Cardiac septum (tissue), 1 donor: Measurements from ENCODE around the gene HEATR3. TPM values are rescaled to one million over a fixed set of nuclear protein-coding genes. Genes with fewer than 3 reads are reported as not detected.

ENCODE experiments used
- DNase-seq: peaks from one replicate; pipeline ENCODE4 v3.0.0-alpha.2; 2020; ENCODE audit warnings: low spot score
- intact Hi-C: fragments of 100-400 bp; cut with DNase I; formaldehyde crosslinking; loops from one replicate; pipeline ENCODE4 v1.14.0; 2022
- total RNA-seq: library from RNA; stranded (reverse); fragmentation: NEBNext Ultra II Directional; extraction: Animal tissue kit (Norgen Biotek cat#: 25700); gene quantifications from one replicate; pipeline ENCODE4 v1.2.1, GENCODE V29; 2021
- donor health status: DM: no; HTN: no; CAD: no.

Gene HEATR3
- total RNA-seq, 1 donor from 2014 or later, result 10.3 TPM

DNA sequence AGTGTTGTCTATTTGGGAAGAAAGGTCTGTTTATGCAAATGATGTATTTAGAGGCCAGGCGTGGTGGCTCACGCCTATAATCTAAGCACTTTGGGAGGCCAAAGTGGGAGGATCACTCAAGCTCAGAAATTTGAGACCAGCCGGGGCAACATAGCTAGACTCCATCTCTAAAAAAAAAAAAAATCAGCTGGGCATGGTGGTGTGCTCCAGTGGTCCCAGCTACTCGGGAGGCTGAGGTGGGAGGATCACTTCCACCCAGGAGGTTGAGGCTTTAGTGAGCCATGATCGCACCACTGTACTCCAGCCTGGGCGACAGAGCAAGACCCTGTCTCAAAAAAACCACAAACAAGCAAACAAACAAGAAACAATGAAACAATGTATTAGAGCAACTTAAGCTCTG is 18.9 kb upstream of the HEATR3 start:
- no peak for DNase-seq
- intact Hi-C loops, result no loop called here

DNA sequence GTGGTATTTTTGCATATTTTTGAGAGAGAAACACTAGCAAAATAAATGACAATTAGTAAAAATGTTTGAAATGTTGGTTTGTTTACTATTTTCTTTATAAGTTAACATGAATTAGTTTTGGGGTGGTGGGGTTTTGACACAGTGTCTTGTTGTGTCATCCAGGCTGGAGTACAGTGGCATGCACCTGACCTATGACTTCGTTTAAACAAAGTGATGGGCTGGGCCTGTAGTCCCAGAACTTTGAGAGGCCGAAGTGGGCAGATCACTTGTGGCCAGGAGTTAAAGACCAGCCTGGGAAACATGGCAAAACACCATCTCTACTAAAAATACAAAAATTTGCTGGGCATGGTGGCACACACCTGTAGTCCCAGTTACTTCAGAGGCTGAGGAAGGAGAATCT is 17.9 kb upstream of the HEATR3 start:
- intact Hi-C loops, result no loop called here
- DNase-seq, result no peak

DNA sequence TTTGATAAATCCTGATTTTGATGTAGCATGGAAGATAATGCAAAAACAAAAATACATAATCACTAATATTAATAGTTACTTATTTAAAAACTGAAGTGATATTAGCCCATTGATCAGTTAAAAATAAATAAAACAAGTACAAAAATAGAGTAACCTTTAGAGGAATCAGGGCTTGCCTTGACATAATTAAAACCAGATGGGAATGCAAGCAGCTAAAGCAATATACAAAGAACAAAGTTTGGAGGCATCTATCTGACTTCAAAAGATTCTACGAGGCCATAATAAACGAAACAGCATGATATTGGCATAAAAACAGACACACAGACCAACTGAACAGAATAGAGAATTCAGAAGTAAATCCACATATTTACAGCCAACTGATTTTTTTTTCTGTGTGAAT is 15.0 kb upstream of the HEATR3 start:
- intact Hi-C loops, result no loop called here
- DNase-seq, result no peak

DNA sequence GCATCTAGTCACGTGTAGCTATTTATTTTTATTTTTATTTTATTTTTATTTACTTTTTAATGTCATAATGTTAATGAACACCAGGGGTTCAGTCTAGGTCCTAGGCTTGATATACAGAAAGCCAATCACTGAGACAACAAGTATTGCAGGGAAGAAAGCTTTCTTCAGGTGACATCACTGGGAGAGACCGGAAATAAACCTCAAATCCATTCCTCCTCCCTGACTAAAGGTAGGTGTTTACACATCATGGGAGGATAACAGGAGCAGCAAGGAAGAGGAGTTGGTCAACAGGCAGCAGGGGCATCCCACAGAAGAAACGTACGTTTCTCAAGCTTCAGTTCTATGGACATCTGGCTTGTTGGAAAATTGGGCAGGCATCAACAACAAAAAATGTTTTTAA is 9.5 kb upstream of the HEATR3 start:
- DNase-seq, result no peak
- intact Hi-C loops, result no loop called here

DNA sequence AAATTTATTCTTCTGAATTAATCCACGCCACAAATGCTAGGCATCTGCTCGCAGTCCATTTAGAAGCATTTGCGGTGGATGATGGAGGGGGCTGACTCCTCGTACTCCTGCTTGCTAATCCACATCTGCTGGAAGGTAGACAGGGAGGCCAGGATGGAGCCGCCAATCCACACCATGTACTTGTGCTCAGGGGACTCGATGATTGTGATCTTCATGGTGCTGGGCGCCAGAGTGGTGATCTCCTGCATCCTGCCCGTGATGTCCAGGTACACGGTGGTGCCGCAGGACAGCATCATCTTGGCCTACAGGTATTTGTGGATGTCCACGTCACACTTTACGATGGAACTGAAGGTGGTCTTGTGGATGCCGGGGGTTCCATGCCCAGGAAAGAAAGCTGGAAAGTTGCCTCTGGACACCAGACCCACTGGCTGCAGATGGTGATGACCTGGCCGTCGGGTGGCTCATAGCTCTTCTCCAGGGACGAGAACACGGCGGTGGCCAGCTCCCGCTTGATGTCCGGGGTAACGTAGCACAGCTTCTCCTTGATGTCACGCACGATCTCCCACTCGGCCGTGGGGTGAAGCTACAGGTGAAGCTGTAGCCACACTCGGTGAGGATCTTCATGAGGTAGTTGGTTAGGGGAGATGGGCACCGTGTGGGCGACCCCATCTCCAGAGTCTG is 7.5 kb upstream of the HEATR3 start:
- DNase-seq, result no peak
- intact Hi-C loops, result no loop called here

DNA sequence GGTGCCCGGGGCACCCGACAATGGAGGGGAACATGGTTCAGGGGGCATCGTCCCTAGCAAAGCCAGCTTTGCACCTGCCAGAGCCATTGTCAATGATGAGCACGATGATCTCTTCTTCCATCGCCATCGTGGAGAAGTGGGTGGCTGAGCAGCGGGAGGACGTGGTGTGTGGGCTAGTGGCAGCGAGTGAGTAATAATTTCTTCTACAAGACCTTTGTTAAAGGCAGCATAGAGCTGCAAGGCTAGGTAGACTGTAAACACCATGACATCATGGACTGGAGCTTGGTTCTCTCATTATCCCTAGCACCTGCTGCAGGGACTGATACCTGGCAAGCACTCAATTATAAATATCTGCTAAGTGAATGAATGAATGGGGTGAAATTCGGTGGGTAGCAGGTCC is 6.7 kb upstream of the HEATR3 start:
- intact Hi-C loops, result no loop called here
- DNase-seq, result no peak

DNA sequence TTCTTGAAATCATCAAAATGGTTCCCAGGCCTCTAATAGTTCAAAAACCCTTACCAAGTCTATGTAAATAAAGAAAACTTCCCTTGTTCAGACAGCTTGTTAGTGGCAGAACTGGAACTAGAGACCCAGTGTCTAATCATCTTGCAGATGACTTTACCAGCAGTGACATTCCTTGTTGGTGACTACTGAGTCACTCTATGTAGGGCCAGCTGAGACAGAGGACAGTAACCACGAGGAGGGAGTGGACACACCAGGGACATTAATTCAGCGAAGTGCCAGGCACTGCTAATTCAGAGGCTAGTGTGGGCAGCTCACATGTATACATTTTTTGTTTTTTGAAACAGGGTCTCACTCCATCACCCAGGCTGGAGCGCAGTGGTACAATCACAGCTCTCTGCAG is 6.1 kb upstream of the HEATR3 start:
- intact Hi-C loops, result no loop called here
- no peak for DNase-seq

DNA sequence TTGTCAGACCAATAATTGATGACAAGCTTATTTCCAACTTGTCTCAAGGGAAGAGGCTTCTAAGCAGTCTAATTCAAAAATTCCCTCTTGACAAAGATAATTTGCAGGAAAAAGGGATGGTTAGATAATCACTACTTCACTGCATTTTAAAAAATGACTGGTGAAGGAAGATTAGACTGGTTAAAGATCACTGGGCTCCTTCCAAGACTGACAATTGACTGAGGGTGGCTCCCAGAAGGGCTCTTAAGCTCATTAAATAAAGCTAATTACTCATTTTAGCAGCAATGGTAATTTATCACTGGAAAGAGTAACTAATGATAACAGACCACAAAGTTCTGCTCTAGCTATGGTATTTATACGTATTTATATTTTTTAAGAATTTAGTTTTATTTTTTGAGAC is 4.4 kb upstream of the HEATR3 start:
- no peak for DNase-seq
- intact Hi-C loops, result no loop called here

DNA sequence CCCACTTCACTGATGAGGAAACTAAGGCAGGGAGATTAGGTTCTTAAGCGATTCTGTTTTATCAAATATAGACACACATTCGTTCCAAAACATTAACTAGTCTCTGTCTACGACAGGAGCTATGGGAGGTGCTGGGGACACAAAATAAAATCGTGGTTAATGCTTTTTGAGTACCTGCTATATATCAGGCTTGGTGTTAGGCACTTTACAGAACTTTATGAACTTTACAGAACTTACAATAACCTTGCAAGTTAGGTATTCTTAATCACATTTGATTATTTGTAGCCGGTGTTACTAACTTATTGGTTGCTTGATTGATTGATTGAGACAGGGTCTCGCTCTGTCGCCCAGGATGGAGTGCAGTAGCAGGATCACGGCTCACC is 538 bp upstream of the HEATR3 start:
- intact Hi-C loops, result no loop called here
- DNase-seq, result no peak

DNA sequence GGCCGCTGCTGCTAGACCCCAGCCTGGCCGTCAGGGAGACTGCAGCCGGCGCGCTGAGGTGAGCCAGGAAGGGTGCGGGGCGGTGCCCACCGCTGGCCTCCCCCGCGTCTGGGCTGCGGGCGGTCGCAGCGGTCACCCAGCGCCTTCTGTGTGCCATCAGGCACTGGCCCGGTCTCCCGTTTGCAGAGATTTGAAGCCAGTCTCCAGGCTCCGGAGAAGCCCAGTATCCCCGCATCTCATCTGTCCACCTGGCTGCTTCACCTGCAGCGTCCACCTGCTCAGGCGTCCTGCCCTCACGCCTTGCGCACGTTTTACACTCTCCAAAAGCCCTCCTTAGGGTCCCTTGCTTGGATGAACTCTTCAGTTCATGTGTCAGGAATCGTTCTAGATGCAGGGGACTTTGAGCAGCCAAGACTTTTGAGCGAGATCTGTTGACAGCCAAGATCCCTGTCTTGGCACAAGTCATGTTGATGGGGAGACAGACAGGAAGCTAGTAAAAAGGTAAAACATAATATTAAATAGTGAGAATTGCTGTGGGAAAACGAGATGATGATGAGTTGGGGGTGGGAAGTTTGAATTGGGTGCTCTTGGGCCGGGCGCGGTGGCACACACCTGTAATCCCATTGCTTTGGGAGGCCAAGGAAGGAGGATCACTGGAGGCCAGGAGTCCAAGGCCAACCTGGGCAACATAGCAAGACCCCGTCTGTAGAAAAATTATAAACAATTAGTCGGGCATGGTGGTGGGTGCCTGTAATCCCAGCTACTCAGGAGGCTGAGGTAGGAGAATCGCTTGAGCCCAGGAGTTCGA is 916 bp downstream of the HEATR3 start:
- intact Hi-C loops, result loop anchor here (2.0 kb wide), 3 partner anchors 42 to 144 kb away; partner anchors contain the start of gene CNEP1R1
- no peak for DNase-seq

DNA sequence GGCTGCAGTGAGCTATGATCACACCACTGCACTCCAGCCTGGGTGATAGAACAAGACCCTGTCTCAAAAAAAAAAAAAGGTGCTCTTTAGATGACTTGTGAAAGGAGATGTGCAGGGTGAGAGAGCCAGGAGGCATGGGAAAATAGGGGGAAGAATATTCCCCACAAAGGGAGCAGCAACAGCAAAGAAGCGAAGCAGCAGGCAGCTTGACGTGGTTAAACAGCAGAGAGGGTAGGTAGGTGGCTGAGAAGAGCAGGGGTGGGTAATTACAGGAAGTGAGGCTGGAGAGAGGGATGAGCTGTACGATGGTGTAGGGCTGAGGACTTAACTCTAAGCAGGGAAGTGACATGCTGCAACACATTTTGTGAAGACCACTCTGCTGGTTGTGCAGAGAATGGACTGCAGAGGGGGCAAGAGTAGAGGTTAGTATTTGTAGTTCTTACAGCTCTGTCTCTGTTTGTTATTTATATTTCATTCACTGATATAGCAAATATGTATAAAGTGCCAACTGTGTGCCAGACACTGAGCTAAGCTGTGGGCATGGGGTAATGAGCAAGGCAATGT is 1.6 kb downstream of the HEATR3 start:
- DNase-seq, result no peak
- intact Hi-C loops, result loop anchor here (2.0 kb wide), 3 partner anchors 43 to 143 kb away; partner anchors contain the start of gene CNEP1R1

DNA sequence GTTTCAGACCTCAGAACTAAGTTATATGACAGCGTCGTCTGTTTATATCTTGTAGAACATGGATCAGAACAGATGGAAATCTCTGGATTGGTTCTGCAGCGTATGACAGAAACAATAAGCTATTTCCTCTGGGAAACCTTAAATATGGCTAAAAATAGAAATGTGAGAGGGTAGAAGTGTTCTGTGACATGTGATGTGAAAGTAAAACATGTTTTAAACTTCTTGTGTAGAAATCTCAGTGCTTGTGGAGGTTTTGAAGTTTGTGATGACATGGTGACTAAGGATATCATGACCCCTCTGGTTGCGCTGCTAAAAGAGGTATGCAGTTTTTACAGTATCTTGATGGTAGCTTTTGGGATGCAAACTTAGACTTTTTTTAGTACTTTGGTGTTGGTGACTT is 2.8 kb downstream of the HEATR3 start:
- intact Hi-C loops, result no loop called here
- DNase-seq, result no peak

DNA sequence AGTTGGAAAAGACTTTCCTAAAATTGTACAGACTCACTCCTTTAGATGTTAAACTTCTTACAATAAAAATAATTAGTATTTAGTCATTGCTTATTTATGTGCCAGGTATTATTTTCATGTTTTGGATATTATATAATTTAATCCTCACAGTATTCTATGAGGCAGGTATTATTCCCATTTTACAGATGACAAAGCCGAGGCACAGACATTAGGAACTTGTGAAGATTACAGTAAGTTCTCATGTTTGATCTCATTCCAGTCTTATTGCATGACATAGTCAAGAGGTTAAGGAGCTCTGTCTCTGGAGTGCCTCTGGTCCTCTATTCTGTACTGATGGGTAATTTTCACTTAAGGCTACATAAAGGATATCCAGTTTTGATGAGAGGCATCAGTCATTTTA is 3.3 kb downstream of the HEATR3 start:
- intact Hi-C loops, result no loop called here
- DNase-seq, result no peak

DNA sequence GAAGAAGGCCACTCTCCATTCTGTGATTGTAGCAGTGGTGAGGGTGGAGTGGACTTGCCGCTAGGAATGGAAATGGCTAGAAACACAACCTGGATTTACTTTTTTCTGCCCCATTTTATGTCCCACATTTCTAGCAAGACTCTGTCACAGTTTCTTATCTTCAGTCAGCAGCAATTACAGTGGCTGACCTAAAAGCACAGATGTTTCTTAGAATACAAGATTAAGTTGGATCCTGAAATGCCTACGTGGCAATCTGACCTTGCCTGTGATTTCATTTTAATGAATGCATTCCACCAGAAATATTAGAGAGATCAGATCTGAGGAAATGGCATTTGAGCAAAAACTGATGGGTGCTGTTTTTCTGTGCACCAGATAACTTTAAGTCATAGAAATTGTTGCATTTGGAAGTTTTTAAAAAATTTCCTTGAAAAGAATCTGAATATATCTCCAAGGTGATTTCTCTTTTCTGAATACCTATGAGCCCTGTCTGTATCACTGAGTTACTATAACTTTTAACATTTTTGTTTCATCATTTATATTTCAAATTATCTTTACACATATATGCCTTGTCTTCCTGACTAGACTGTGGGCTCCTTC is 5.4 kb downstream of the HEATR3 start:
- no peak for DNase-seq
- intact Hi-C loops, result no loop called here

DNA sequence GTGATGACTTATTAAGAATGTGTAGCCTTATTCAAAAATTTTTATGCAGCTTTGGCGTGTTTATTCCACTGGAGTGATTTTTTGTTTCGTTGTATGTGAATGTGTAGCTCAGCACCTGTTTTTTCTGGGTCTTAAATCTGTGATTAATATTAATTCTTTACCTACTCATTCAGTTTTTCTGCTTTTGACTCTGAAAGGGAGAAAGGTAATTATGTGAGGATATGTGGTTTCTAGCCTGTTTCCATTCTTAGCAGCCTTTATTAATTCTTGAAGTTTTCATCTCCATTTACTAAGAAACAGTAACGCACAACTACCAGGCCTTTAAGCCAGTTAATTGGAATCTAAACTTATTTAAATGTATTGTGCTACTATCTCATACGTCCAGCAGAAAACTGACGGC is 7.0 kb downstream of the HEATR3 start:
- intact Hi-C loops, result no loop called here
- no peak for DNase-seq

DNA sequence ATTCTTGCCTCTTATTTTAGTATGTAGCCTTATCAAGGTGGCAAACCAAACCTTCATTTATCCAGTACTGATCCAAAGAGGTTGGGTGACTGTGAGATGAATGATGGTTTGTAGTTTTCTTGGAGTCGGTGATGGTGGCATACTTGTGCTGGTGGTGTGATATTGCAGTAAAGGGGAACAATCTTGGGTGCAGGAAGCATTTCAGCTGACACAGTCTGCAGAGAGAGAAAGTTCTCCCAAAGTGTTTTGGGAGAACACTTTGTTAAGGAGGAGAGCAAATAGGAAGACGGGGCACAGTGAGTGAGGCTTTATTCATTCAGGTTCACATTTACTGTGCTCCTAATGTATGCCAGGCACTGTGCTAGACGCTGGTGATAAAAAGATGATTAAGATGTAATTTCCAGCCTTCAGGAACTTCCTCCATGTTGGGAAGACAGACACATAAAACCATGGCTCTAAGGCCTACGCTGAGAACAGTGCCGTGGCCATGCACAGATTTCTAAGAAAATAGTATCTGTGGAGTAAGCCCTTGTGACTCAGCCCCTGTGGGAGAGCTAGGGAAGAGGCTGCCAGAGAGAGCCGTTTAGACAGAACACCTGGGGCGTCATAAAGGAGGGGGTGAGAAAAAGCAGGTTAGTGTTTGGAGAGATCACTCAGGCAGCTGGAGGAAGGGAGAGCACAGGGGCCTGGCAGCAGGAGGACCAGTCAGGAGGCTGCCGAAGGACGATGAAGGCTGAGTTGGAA is 13.8 kb downstream of the HEATR3 start:
- no peak for DNase-seq
- intact Hi-C loops, result no loop called here

DNA sequence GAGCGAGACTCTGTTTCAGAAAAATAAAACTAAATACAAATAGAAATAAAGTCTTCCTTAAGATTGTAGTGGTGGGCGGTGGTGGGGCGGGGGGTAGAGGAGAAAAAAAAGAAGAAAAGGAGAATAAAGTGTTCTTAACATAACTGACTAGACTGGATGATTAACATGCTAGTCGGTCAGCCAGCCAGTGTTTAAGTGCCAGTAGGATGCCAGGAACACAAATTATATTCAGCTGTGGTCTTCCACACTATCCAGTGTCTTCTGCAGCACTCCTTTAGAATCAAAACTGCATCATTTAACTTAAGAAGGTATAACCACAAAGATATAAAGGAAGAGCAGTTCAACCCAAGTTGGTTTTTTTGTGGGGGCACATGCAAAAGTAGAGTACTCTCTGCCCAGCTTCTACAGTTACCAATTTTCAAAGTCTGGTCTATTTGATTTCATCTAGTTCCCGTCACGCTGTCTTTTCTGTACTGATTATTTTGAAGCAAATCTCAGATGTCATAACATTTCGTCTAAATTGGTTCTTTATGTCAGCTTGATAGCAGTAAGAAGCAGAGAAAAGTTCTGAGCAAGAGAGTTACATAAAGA is 15.8 kb downstream of the HEATR3 start:
- intact Hi-C loops, result no loop called here
- no peak for DNase-seq

DNA sequence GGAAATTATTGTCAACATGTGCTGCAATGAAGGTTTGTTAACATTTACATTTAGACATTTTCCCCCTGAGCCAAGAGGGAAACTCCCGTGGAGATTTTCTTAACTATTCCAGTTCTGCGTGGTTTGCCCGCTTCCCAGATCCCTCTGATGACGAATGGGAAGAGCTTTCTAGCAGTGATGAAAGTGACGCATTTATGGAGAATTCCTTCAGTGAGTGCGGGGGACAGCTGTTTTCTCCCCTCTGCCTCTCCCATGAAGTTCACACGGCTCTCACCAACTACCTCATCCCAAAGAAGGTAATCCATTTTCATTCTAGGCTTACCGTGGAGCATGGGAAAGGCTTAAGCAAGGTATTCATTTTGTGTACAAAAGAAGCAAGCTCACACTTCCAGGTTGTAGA is 18.2 kb downstream of the HEATR3 start:
- intact Hi-C loops, result no loop called here
- DNase-seq, result no peak

DNA sequence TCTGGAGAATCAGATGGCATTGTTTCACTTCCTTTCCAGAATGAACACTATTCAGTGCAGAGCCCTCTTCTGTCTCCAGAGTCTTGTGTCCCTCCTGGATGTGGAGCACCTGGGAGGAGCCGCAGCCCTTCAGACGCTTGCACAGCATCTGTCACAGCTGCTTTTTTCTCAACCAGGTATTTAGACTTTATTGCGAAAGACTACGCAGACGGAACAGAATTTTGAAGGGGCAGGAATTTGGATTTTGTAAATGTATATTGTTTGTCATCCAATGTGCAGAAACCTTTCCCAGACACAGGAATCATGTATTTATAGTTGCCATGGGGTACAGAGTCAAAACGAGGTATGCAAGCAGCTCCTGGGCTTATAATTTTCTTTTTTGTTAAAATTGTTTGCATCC is 20.4 kb downstream of the HEATR3 start:
- intact Hi-C loops, result no loop called here
- no peak for DNase-seq

DNA sequence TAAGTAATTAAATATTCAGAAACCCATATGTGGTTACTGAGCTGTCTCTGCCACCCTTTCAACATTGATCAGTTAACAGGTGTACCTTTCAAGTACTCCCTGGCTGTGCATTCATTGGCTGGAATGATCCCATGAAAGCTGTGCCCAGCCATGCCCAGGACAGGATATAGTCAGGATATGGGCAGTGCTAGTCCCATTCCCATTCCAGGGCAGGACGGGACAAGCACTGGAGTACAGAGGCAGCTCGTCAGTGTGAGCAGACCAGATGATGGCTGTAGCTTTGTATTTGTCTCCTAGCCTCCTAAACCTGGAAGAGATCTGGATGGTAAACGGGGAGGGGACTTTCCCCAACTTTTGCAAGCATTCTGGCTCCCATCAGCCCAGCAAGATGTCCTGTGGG is 22.5 kb downstream of the HEATR3 start:
- no peak for DNase-seq
- intact Hi-C loops, result no loop called here
